Liver (tissue), 3 donors: Measurements from ENCODE around the gene FUCA1.

ENCODE experiments used
- CTCF ChIP-seq: fragments of 150-350 bp; IDR thresholded peaks from 2 replicates; pipeline ENCODE4 v1.5.1; 2017; ENCODE audit warnings: improper control_type of control experiment, low read depth, low read length; ENCODE audit not compliant: missing input control
- FOXA1 ChIP-seq: IDR thresholded peaks from 2 replicates; pipeline ENCODE4 v1.6.1; 2016; ENCODE audit warnings: antibody characterized with exemption
- HNF4A ChIP-seq, 2 donors: conservative IDR thresholded peaks; 2 replicates each; pipeline ENCODE4 v1.6.1; 2016; ENCODE audit warnings: antibody characterized with exemption in 2 of 2, mild to moderate bottlenecking in 2 of 2
- JUND ChIP-seq, 2 donors: IDR thresholded peaks; 2 replicates each; pipeline ENCODE4 v1.6.1; 2016; ENCODE audit warnings: antibody characterized with exemption in 2 of 2
- RAD21 ChIP-seq, 2 donors: IDR thresholded peaks; 2 replicates each; pipeline ENCODE4 v1.6.1; 2016; ENCODE audit warnings: antibody characterized with exemption in 2 of 2, mild to moderate bottlenecking in 2 of 2
- RXRA ChIP-seq, 2 donors: IDR thresholded peaks; 2 replicates each; pipeline ENCODE4 v1.6.1; 2017 to 2018; ENCODE audit warnings: antibody characterized with exemption in 2 of 2, mild to moderate bottlenecking in 1 of 2
- TF ChIP-seq, protein P1 (sequence below): IDR thresholded peaks from 2 replicates; pipeline ENCODE4 v1.6.1; 2016; ENCODE audit warnings: antibody characterized with exemption, mild to moderate bottlenecking
- TF ChIP-seq, protein P2 (sequence below): IDR thresholded peaks from 2 replicates; pipeline ENCODE4 v1.6.1; 2016; ENCODE audit warnings: antibody characterized with exemption
- donor health status: healthy.
- donor health status: healthy.

DNA sequence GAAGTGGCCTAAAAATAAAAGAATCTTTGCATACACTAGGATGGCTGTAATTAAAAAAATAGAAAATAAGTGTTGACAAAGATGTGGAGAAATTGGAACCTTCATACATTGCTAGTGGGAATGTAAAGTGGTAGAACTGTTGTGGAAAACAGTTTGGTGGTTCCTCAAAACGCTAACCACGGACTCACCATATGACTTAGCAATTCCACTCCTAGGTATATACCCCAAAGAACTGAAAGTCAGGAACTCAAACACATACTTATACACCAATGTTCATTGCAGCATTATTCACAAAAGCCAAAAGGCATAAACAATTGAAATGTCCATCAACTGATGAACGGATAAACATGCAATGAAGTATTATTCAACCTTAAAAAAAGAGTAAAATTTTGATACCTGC is 32.1 kb downstream of the FUCA1 start:
- no peak for TF ChIP-seq CTCF
- TF ChIP-seq, protein P1, sequence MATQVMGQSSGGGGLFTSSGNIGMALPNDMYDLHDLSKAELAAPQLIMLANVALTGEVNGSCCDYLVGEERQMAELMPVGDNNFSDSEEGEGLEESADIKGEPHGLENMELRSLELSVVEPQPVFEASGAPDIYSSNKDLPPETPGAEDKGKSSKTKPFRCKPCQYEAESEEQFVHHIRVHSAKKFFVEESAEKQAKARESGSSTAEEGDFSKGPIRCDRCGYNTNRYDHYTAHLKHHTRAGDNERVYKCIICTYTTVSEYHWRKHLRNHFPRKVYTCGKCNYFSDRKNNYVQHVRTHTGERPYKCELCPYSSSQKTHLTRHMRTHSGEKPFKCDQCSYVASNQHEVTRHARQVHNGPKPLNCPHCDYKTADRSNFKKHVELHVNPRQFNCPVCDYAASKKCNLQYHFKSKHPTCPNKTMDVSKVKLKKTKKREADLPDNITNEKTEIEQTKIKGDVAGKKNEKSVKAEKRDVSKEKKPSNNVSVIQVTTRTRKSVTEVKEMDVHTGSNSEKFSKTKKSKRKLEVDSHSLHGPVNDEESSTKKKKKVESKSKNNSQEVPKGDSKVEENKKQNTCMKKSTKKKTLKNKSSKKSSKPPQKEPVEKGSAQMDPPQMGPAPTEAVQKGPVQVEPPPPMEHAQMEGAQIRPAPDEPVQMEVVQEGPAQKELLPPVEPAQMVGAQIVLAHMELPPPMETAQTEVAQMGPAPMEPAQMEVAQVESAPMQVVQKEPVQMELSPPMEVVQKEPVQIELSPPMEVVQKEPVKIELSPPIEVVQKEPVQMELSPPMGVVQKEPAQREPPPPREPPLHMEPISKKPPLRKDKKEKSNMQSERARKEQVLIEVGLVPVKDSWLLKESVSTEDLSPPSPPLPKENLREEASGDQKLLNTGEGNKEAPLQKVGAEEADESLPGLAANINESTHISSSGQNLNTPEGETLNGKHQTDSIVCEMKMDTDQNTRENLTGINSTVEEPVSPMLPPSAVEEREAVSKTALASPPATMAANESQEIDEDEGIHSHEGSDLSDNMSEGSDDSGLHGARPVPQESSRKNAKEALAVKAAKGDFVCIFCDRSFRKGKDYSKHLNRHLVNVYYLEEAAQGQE = no peak
- TF ChIP-seq JUND (IDR thresholded peaks at IDR 0.05) = no peak
- no peak for TF ChIP-seq RXRA (IDR thresholded peaks at IDR 0.05)
- no peak for TF ChIP-seq FOXA1
- TF ChIP-seq, protein P2, sequence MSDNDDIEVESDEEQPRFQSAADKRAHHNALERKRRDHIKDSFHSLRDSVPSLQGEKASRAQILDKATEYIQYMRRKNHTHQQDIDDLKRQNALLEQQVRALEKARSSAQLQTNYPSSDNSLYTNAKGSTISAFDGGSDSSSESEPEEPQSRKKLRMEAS = no peak
- no peak for TF ChIP-seq HNF4A (conservative IDR thresholded peaks at IDR 0.05)
- no peak for TF ChIP-seq RAD21 (IDR thresholded peaks at IDR 0.05)
